SK-N-SH (cell line): ENCODE results near the gene NPAS3. TPM values are rescaled to one million over a fixed set of nuclear protein-coding genes. Genes with fewer than 3 reads are reported as not detected.

ENCODE experiments used
- CTCF ChIA-PET: fragments of 300-600, 350-600 bp; formaldehyde crosslinking; extraction: SDS; loops from one replicate; lab custom pipeline; 2021; lab: Yijun Ruan, JAX
- POLR2A ChIA-PET: fragments of 350-600 bp; sonication (Branson Sonifier 250); formaldehyde crosslinking; extraction: SDS; loops from one replicate; lab custom pipeline; 2020; ENCODE audit warnings: antibody characterized with exemption, inconsistent platforms; lab: Yijun Ruan, JAX
- DNase-seq: peaks from one replicate; pipeline ENCODE4 v3.0.0; 2012
- H2AFZ ChIP-seq: fragments of 200-600 bp; sonication (generic); 2 replicates; pipeline ENCODE4 v1.8.1; 2016; ENCODE audit warnings: antibody characterized with exemption, mild to moderate bottlenecking, low read depth
- H3F3A ChIP-seq: fragments of 200-600 bp; sonication (generic); replicated peaks from 2 replicates; pipeline ENCODE3; 2016; ENCODE audit warnings: antibody characterized with exemption, mild to moderate bottlenecking; ENCODE audit not compliant: insufficient read depth
- H3K27ac ChIP-seq, 2 experiments: fragments of 200-500 bp in 1 of 2; fragments of 200-600 bp in 1 of 2; sonication (Bioruptor generic) in 1 of 2; sonication (generic), shearing (Covaris generic) in 1 of 2; 2 replicates each; pipeline versions ENCODE4 v1.5.1 to v1.6.1; 2014 to 2016; ENCODE audit warnings: low read depth in 2 of 2, inconsistent platforms in 1 of 2, low read length in 1 of 2, mild to moderate bottlenecking in 1 of 2, mixed read lengths in 1 of 2
- H3K27me3 ChIP-seq: fragments of 200-600 bp; sonication (generic), shearing (Covaris generic); 2 replicates; pipeline ENCODE4 v1.6.1; 2016; ENCODE audit warnings: mixed run types; ENCODE audit not compliant: insufficient read depth
- H3K36me3 ChIP-seq, 2 experiments: fragments of 200-500 bp in 1 of 2; fragments of 200-600 bp in 1 of 2; sonication (Bioruptor generic) in 1 of 2; sonication (generic) in 1 of 2; replicated peaks in 1 of 2; 2 replicates each; pipeline versions ENCODE3 to v1.5.1; 2014 to 2016; ENCODE audit warnings: low read length in 1 of 2, mild to moderate bottlenecking in 1 of 2; ENCODE audit not compliant: insufficient read depth in 2 of 2, control insufficient read depth in 1 of 2
- H3K4me1 ChIP-seq, 2 experiments: fragments of 200-500 bp in 1 of 2; fragments of 200-600 bp in 1 of 2; sonication (Bioruptor generic) in 1 of 2; sonication (generic), shearing (Covaris generic) in 1 of 2; 2 replicates each; pipeline versions ENCODE4 v1.5.1 to v1.6.1; 2014 to 2016; ENCODE audit warnings: low read depth in 1 of 2, low read length in 1 of 2, mixed run types in 1 of 2; ENCODE audit not compliant: insufficient read depth in 2 of 2, control insufficient read depth in 1 of 2
- H3K4me2 ChIP-seq: fragments of 200-600 bp; sonication (generic), shearing (Covaris generic); 2 replicates; pipeline ENCODE4 v1.6.1; 2017; ENCODE audit warnings: mixed run types
- H3K4me3 ChIP-seq, 2 experiments: fragments of 200-500 bp in 1 of 2; fragments of 200-600 bp in 1 of 2; sonication (Bioruptor generic) in 1 of 2; sonication (generic), shearing (Covaris generic) in 1 of 2; 2 replicates each; pipeline versions ENCODE4 v1.5.1 to v1.8.1; 2014 to 2016; ENCODE audit warnings: low read depth in 2 of 2, inconsistent platforms in 1 of 2, low read length in 1 of 2, mild to moderate bottlenecking in 1 of 2, mixed read lengths in 1 of 2, moderate library complexity in 1 of 2
- H3K79me2 ChIP-seq: fragments of 200-600 bp; sonication (generic); 2 replicates; pipeline ENCODE4 v1.8.1; 2017; ENCODE audit warnings: mild to moderate bottlenecking; ENCODE audit not compliant: insufficient read depth
- H3K9ac ChIP-seq: fragments of 200-600 bp; sonication (generic); 2 replicates; pipeline ENCODE4 v1.6.1; 2017; ENCODE audit warnings: mixed run types
- H3K9me2 ChIP-seq: fragments of 200-600 bp; sonication (generic); 2 replicates; pipeline ENCODE4 v1.6.1; 2017; ENCODE audit warnings: mixed run types
- H3K9me3 ChIP-seq: fragments of 200-600 bp; sonication (generic); 2 replicates; pipeline ENCODE4 v1.6.1; 2017; ENCODE audit warnings: mixed run types, mild to moderate bottlenecking, moderate library complexity
- H4K20me1 ChIP-seq: fragments of 200-600 bp; sonication (generic); 2 replicates; pipeline ENCODE4 v1.6.1; 2017; ENCODE audit warnings: mild to moderate bottlenecking, mixed run types; ENCODE audit not compliant: insufficient read depth
- FOXJ3 ChIP-seq: sonication (generic); formaldehyde crosslinking; IDR thresholded peaks from 2 replicates; pipeline ENCODE4 v1.5.1; 2020; ENCODE audit warnings: mild to moderate bottlenecking, missing genetic modification reagents
- FOXM1 ChIP-seq: IDR thresholded peaks from 2 replicates; pipeline ENCODE4 v1.4.0; 2012; ENCODE audit warnings: low read depth, mild to moderate bottlenecking
- MXI1 ChIP-seq: IDR thresholded peaks from 2 replicates; pipeline ENCODE4 v1.6.1; 2012; ENCODE audit warnings: mild to moderate bottlenecking, low read depth, low read length, improper control_type of control experiment
- NRF1 ChIP-seq: IDR thresholded peaks from 2 replicates; pipeline ENCODE4 v1.6.1; 2012; ENCODE audit warnings: low read depth, mild to moderate bottlenecking, low read length
- PBX3 ChIP-seq: IDR thresholded peaks from 2 replicates; pipeline ENCODE4; 2012
- RAD21 ChIP-seq: IDR thresholded peaks from 2 replicates; pipeline ENCODE4 v1.6.1; 2012; ENCODE audit warnings: mild to moderate bottlenecking, low read length
- TAF1 ChIP-seq: IDR thresholded peaks from 2 replicates; pipeline ENCODE4 v1.6.1; 2012; ENCODE audit warnings: low read depth, mild to moderate bottlenecking, low read length, moderate library complexity, borderline replicate concordance
- TCF12 ChIP-seq: IDR thresholded peaks from 2 replicates; pipeline ENCODE4 v1.4.0; 2012
- USF2 ChIP-seq: fragments of 150-350 bp; IDR thresholded peaks from 2 replicates; pipeline ENCODE4 v1.6.1; 2017; ENCODE audit warnings: antibody characterized with exemption, low read length, low read depth, borderline replicate concordance
- WGBS: methylation state at CpG from one replicate; pipeline ENCODE4 v1.1.6; 2017; ENCODE audit warnings: low lambda C conversion rate; 5-methylcytosine and 5-hydroxymethylcytosine counted together
- polyA plus RNA-seq, 3 experiments: library from polyadenylated mRNA; depleted of rRNA; stranded (reverse); fragments of >200 nt; gene quantifications; 2 replicates each; pipeline ENCODE4 v1.2.3, GENCODE V29; 2012

NPAS3 gene
- polyA plus RNA-seq, 1 of the 3 experiments (the other 2 are of a cell fraction), result 4.3 TPM

- Histone ChIP-seq H3K36me3 (peaks cover 0 to 6% of the 10 kb centered on the region in 2 experiments), H3K9me2 (no peaks in the 10 kb centered on the region), H3K9ac (no peak overlapping the region), H3K4me2 (no peak overlapping the region), H4K20me1 (no peaks in the 10 kb centered on the region), H3K27me3 (no peaks in the 10 kb centered on the region), H2AFZ (no peak overlapping the region), H3K4me3 (no peak overlapping the region), H3K79me2 (no peaks in the 10 kb centered on the region), H3K4me1 (no peaks in the 10 kb centered on the region), H3K27ac (no peak overlapping the region), H3K9me3 (peaks cover 5% of the 10 kb centered on the region; the same call in 1 of the 2 replicates), H3F3A (no peaks in the 10 kb centered on the region)
- 60% methylated on average over 4 of the region's 4 CpGs for WGBS
- no peak for DNase-seq
- ChIA-PET POLR2A (no interaction called here), CTCF (interaction anchor here (0.7 kb wide), 1 partner anchor 23 kb away, joined by 3 read pairs; no protein-coding TSS in a partner anchor)
- TF ChIP-seq USF2, result no peak
- 0 out of 2 replicates have a peak, but pooled peaks have one; percentile 5 for TF ChIP-seq TCF12
Observed at GRCh38 chr14:33742166-33742565, 803.5 kb downstream of the NPAS3 start.

GRCh38 chr14:33745163-33745562, 806.5 kb downstream of the NPAS3 start:
- Histone ChIP-seq H3F3A (no peaks in the 10 kb centered on the region), H3K9ac (no peak overlapping the region), H3K79me2 (no peaks in the 10 kb centered on the region), H3K4me2 (no peak overlapping the region), H3K4me3 (no peak overlapping the region), H3K9me2 (no peaks in the 10 kb centered on the region), H3K27ac (no peak overlapping the region), H3K4me1 (no peaks in the 10 kb centered on the region), H2AFZ (no peak overlapping the region), H4K20me1 (no peaks in the 10 kb centered on the region), H3K36me3 (peaks cover 0 to 6% of the 10 kb centered on the region in 2 experiments), H3K27me3 (no peaks in the 10 kb centered on the region), H3K9me3 (peaks cover 5% of the 10 kb centered on the region; the same call in 1 of the 2 replicates)
- no peak for TF ChIP-seq FOXJ3 (CRISPR knock-in tag)
- no peak for TF ChIP-seq FOXM1
- TF ChIP-seq PBX3, result no peak
- no peak for TF ChIP-seq TAF1
- TF ChIP-seq MXI1, result no peak
- TF ChIP-seq NRF1, result no peak
- CTCF ChIA-PET, result no interaction called here
- DNase-seq, result no peak
- POLR2A ChIA-PET, result no interaction called here
- 59% methylated on average over 6 of the region's 6 CpGs for WGBS

GRCh38 chr14:33747749-33748148, 809.1 kb downstream of the NPAS3 start:
- Histone ChIP-seq H3K27ac (no peak overlapping the region), H3K9me3 (peaks cover 5% of the 10 kb centered on the region; the same call in 1 of the 2 replicates), H3K9ac (no peak overlapping the region), H2AFZ (no peak overlapping the region), H3K4me2 (no peak overlapping the region), H3K9me2 (no peaks in the 10 kb centered on the region), H3K36me3 (peaks cover 0 to 6% of the 10 kb centered on the region in 2 experiments), H3K4me3 (no peak overlapping the region), H4K20me1 (no peaks in the 10 kb centered on the region), H3K27me3 (no peaks in the 10 kb centered on the region), H3K4me1 (no peaks in the 10 kb centered on the region), H3F3A (no peaks in the 10 kb centered on the region), H3K79me2 (no peaks in the 10 kb centered on the region)
- CTCF ChIA-PET, result interaction anchor here (0.7 kb wide), 1 partner anchor 102 kb away, joined by 4 read pairs; no protein-coding TSS in a partner anchor
- WGBS, result 7% methylated on average over 1 of the region's 1 CpG
- TF ChIP-seq RAD21 (no peak), TCF12 (peak; percentile 72; the same call in 1 of the 2 replicates)
- no peak for DNase-seq
- POLR2A ChIA-PET, result no interaction called here
